ENCODE measurements around the gene ENPP3. TPM values are rescaled to one million over a fixed set of nuclear protein-coding genes. Genes with fewer than 3 reads are reported as not detected.

Gene ENPP3
- total RNA-seq, 1 experiment from 2014 or later: not detected

- intact Hi-C loops (cut with micrococcal nuclease): no loop called here
- TF ChIP-seq, protein P1, sequence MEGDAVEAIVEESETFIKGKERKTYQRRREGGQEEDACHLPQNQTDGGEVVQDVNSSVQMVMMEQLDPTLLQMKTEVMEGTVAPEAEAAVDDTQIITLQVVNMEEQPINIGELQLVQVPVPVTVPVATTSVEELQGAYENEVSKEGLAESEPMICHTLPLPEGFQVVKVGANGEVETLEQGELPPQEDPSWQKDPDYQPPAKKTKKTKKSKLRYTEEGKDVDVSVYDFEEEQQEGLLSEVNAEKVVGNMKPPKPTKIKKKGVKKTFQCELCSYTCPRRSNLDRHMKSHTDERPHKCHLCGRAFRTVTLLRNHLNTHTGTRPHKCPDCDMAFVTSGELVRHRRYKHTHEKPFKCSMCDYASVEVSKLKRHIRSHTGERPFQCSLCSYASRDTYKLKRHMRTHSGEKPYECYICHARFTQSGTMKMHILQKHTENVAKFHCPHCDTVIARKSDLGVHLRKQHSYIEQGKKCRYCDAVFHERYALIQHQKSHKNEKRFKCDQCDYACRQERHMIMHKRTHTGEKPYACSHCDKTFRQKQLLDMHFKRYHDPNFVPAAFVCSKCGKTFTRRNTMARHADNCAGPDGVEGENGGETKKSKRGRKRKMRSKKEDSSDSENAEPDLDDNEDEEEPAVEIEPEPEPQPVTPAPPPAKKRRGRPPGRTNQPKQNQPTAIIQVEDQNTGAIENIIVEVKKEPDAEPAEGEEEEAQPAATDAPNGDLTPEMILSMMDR (IDR thresholded peaks at IDR 0.05; ENCODE audit: unreplicated experiment): no peak
- H3K4me3 Mint-ChIP-seq (ENCODE audit: unreplicated experiment): no peak overlapping the region
- BruUV-seq (replicated peaks): no TSS peak
- H3K27ac Mint-ChIP-seq (ENCODE audit: low read depth, unreplicated experiment): no peak overlapping the region
- ChIA-PET POLR2A (interaction anchor here (0.7 kb wide), 1 partner anchor 9 kb away, joined by 3 read pairs; no protein-coding TSS in a partner anchor), CTCF (interaction anchor here (2.9 kb wide), 1 partner anchor 33 kb away, joined by 15 read pairs; no protein-coding TSS in a partner anchor)
- DNase-seq (ENCODE audit: unreplicated experiment): no peak
- no peaks in the 10 kb centered on the region for H3K36me3 Mint-ChIP-seq (ENCODE audit: insufficient read depth, unreplicated experiment)
- H3K4me1 Mint-ChIP-seq (ENCODE audit: insufficient read depth, unreplicated experiment): peaks cover 3% of the 10 kb centered on the region
- H3K27me3 Mint-ChIP-seq (ENCODE audit: insufficient read depth, unreplicated experiment): no peaks in the 10 kb centered on the region
- no peaks in the 10 kb centered on the region for H3K9me3 Mint-ChIP-seq (ENCODE audit: unreplicated experiment)
These were observed 91.3 kb downstream of the ENPP3 start for GRCh38 chr6:131728296-131728939.

GRCh38 chr6:131729550-131729949 is 92.4 kb downstream of the ENPP3 start:
- H3K4me1 Mint-ChIP-seq (ENCODE audit: insufficient read depth, unreplicated experiment): peaks cover 4% of the 10 kb centered on the region
- BruUV-seq (replicated peaks): no TSS peak
- H3K27me3 Mint-ChIP-seq (ENCODE audit: insufficient read depth, unreplicated experiment): no peaks in the 10 kb centered on the region
- TF ChIP-seq, protein P1 (IDR thresholded peaks at IDR 0.05; ENCODE audit: unreplicated experiment): no peak
- intact Hi-C loops (cut with micrococcal nuclease): no loop called here
- no peak overlapping the region for H3K4me3 Mint-ChIP-seq (ENCODE audit: unreplicated experiment)
- DNase-seq (ENCODE audit: unreplicated experiment): no peak
- ChIA-PET CTCF (interaction anchor here (2.9 kb wide), 1 partner anchor 34 kb away, joined by 15 read pairs; no protein-coding TSS in a partner anchor), POLR2A (interaction anchor here (0.6 to 0.9 kb wide), 2 partner anchors 10 to 83 kb away, joined by 3 read pairs; no protein-coding TSS in a partner anchor)
- H3K36me3 Mint-ChIP-seq (ENCODE audit: insufficient read depth, unreplicated experiment): no peaks in the 10 kb centered on the region
- H3K9me3 Mint-ChIP-seq (ENCODE audit: unreplicated experiment): no peaks in the 10 kb centered on the region
- H3K27ac Mint-ChIP-seq (ENCODE audit: low read depth, unreplicated experiment): no peak overlapping the region

- no peak for DNase-seq (ENCODE audit: unreplicated experiment)
- no peak overlapping the region for H3K4me3 Mint-ChIP-seq (ENCODE audit: unreplicated experiment)
- peaks cover 4% of the 10 kb centered on the region for H3K4me1 Mint-ChIP-seq (ENCODE audit: insufficient read depth, unreplicated experiment)
- H3K27me3 Mint-ChIP-seq (ENCODE audit: insufficient read depth, unreplicated experiment): no peaks in the 10 kb centered on the region
- H3K9me3 Mint-ChIP-seq (ENCODE audit: unreplicated experiment): no peaks in the 10 kb centered on the region
- ChIA-PET POLR2A (interaction anchor here (0.9 kb wide), 1 partner anchor 9 kb away, joined by 3 read pairs; no protein-coding TSS in a partner anchor), CTCF (interaction anchor here (0.8 to 1.0 kb wide), 2 partner anchors 51 to 74 kb away, joined by 3 read pairs; no protein-coding TSS in a partner anchor)
- BruUV-seq (replicated peaks): no TSS peak
- H3K36me3 Mint-ChIP-seq (ENCODE audit: insufficient read depth, unreplicated experiment): no peaks in the 10 kb centered on the region
- no peak overlapping the region for H3K27ac Mint-ChIP-seq (ENCODE audit: low read depth, unreplicated experiment)
- intact Hi-C loops (cut with micrococcal nuclease): no loop called here
- TF ChIP-seq, protein P1 (IDR thresholded peaks at IDR 0.05; ENCODE audit: unreplicated experiment): no peak
These were observed 93.2 kb downstream of the ENPP3 start for GRCh38 chr6:131730264-131730663.

GRCh38 chr6:131731224-131731623 is 94.1 kb downstream of the ENPP3 start:
- POLR2A ChIA-PET: no interaction called here
- no TSS peak for BruUV-seq (replicated peaks)
- no peak overlapping the region for H3K4me3 Mint-ChIP-seq (ENCODE audit: unreplicated experiment)
- intact Hi-C loops (cut with micrococcal nuclease): no loop called here
- DNase-seq (ENCODE audit: unreplicated experiment): no peak
- H3K27ac Mint-ChIP-seq (ENCODE audit: low read depth, unreplicated experiment): no peak overlapping the region
- H3K36me3 Mint-ChIP-seq (ENCODE audit: insufficient read depth, unreplicated experiment): no peaks in the 10 kb centered on the region
- no peaks in the 10 kb centered on the region for H3K27me3 Mint-ChIP-seq (ENCODE audit: insufficient read depth, unreplicated experiment)
- CTCF ChIA-PET: interaction anchor here (0.6 to 1.6 kb wide), 5 partner anchors 8 to 140 kb away, joined by 3 to 5 read pairs (median 3); no protein-coding TSS in a partner anchor
- H3K9me3 Mint-ChIP-seq (ENCODE audit: unreplicated experiment): no peaks in the 10 kb centered on the region
- H3K4me1 Mint-ChIP-seq (ENCODE audit: insufficient read depth, unreplicated experiment): peaks cover 4% of the 10 kb centered on the region
- TF ChIP-seq, protein P1 (IDR thresholded peaks at IDR 0.05; ENCODE audit: unreplicated experiment): no peak
